ENCODE measurements around the gene TEX11. TPM values are rescaled to one million over a fixed set of nuclear protein-coding genes. Genes with fewer than 3 reads are reported as not detected.
"Not testable (repeated sequence)": the region's sequence is repeated elsewhere in the genome, so short reads cannot be mapped to it uniquely, and the experiment has no call there.

The TEX11 gene
- total and polyA plus RNA-seq, 2 donors (not counting 1 experiment from before 2014, with no cell fraction given), result not detected

GRCh38 chrX:70878902-70879301 is 29.6 kb downstream of the TEX11 start:
- Histone ChIP-seq H3K4me2 (ENCODE audit: extremely low read depth, insufficient read depth, low read length) (no peak overlapping the region), H3K27me3 (ENCODE audit: control insufficient read depth, insufficient read depth, low read length) (no peaks in the 10 kb centered on the region), H4K20me1 (ENCODE audit: control insufficient read depth, extremely low read depth, insufficient read depth, low read length) (no peaks in the 10 kb centered on the region), H3K9me3 (ENCODE audit: control insufficient read depth, insufficient read depth, low read depth, low read length) (no peaks in the 10 kb centered on the region), H3K9ac (ENCODE audit: insufficient read depth, low read length) (no peak overlapping the region), H3K4me1 (ENCODE audit: control insufficient read depth, extremely low read depth, insufficient read depth, low read length) (no peaks in the 10 kb centered on the region), H3K36me3 (ENCODE audit: control insufficient read depth, insufficient read depth, low read length) (no peaks in the 10 kb centered on the region), H3K79me2 (ENCODE audit: control insufficient read depth, insufficient read depth, low read length) (no peaks in the 10 kb centered on the region), H2AFZ (ENCODE audit: low read length) (no peak overlapping the region), H3K27ac (ENCODE audit: insufficient read depth, low read length) (no peak overlapping the region), H3K4me3 (replicated peaks in 1 of 4; ENCODE audit: control extremely low read depth in 1 of 4, insufficient read depth in 1 of 4, low read depth in 3 of 4, low read length in 4 of 4) (no peak overlapping the region)
- no peak for DNase-seq (ENCODE audit: low read depth in 2 of 2)
- TF ChIP-seq EZH2 (IDR thresholded peaks at IDR 0.05; ENCODE audit: low read length, missing control alignments) (no peak), CTCF (conservative IDR thresholded peaks at IDR 0.05 in 1 of 2, IDR thresholded peaks at IDR 0.05 in 1 of 2; ENCODE audit: low read depth in 1 of 2, low read length in 2 of 2) (no peak)

GRCh38 chrX:70852294-70852693 is 56.2 kb downstream of the TEX11 start:
- Histone ChIP-seq H2AFZ (ENCODE audit: low read length) (no peak overlapping the region), H4K20me1 (ENCODE audit: control insufficient read depth, extremely low read depth, insufficient read depth, low read length) (no peaks in the 10 kb centered on the region), H3K4me3 (replicated peaks in 1 of 4; ENCODE audit: control extremely low read depth in 1 of 4, insufficient read depth in 1 of 4, low read depth in 3 of 4, low read length in 4 of 4) (no peak overlapping the region), H3K27me3 (ENCODE audit: control insufficient read depth, insufficient read depth, low read length) (no peaks in the 10 kb centered on the region), H3K27ac (ENCODE audit: insufficient read depth, low read length) (no peak overlapping the region), H3K4me2 (ENCODE audit: extremely low read depth, insufficient read depth, low read length) (no peak overlapping the region), H3K9ac (ENCODE audit: insufficient read depth, low read length) (no peak overlapping the region), H3K79me2 (ENCODE audit: control insufficient read depth, insufficient read depth, low read length) (no peaks in the 10 kb centered on the region), H3K9me3 (ENCODE audit: control insufficient read depth, insufficient read depth, low read depth, low read length) (no peaks in the 10 kb centered on the region), H3K4me1 (ENCODE audit: control insufficient read depth, extremely low read depth, insufficient read depth, low read length) (no peaks in the 10 kb centered on the region), H3K36me3 (ENCODE audit: control insufficient read depth, insufficient read depth, low read length) (no peaks in the 10 kb centered on the region)
- TF ChIP-seq EZH2 (IDR thresholded peaks at IDR 0.05; ENCODE audit: low read length, missing control alignments), result no peak
- TF ChIP-seq CTCF (conservative IDR thresholded peaks at IDR 0.05 in 1 of 2, IDR thresholded peaks at IDR 0.05 in 1 of 2; ENCODE audit: low read depth in 1 of 2, low read length in 2 of 2), result no peak
- no peak for DNase-seq (ENCODE audit: low read depth in 2 of 2)

- H3K4me2 ChIP-seq (ENCODE audit: extremely low read depth, insufficient read depth, low read length); H3K9me3 ChIP-seq (ENCODE audit: control insufficient read depth, insufficient read depth, low read depth, low read length); H3K79me2 ChIP-seq (ENCODE audit: control insufficient read depth, insufficient read depth, low read length); H3K4me1 ChIP-seq (ENCODE audit: control insufficient read depth, extremely low read depth, insufficient read depth, low read length); H3K4me3 ChIP-seq (replicated peaks in 1 of 4; ENCODE audit: control extremely low read depth in 1 of 4, insufficient read depth in 1 of 4, low read depth in 3 of 4, low read length in 4 of 4); H3K9ac ChIP-seq (ENCODE audit: insufficient read depth, low read length); DNase-seq (ENCODE audit: low read depth in 2 of 2); H3K27ac ChIP-seq (ENCODE audit: insufficient read depth, low read length); H4K20me1 ChIP-seq (ENCODE audit: control insufficient read depth, extremely low read depth, insufficient read depth, low read length); H2AFZ ChIP-seq (ENCODE audit: low read length); H3K36me3 ChIP-seq (ENCODE audit: control insufficient read depth, insufficient read depth, low read length); H3K27me3 ChIP-seq (ENCODE audit: control insufficient read depth, insufficient read depth, low read length): not testable (repeated sequence)
These were observed 64.4 kb downstream of the TEX11 start for GRCh38 chrX:70844081-70844480.

GRCh38 chrX:70843620-70844019 is 64.9 kb downstream of the TEX11 start:
- DNase-seq (ENCODE audit: low read depth in 2 of 2); H3K4me2 ChIP-seq (ENCODE audit: extremely low read depth, insufficient read depth, low read length); H3K9ac ChIP-seq (ENCODE audit: insufficient read depth, low read length); H2AFZ ChIP-seq (ENCODE audit: low read length); H3K4me3 ChIP-seq (replicated peaks in 1 of 4; ENCODE audit: control extremely low read depth in 1 of 4, insufficient read depth in 1 of 4, low read depth in 3 of 4, low read length in 4 of 4); H3K9me3 ChIP-seq (ENCODE audit: control insufficient read depth, insufficient read depth, low read depth, low read length); H3K36me3 ChIP-seq (ENCODE audit: control insufficient read depth, insufficient read depth, low read length); H3K4me1 ChIP-seq (ENCODE audit: control insufficient read depth, extremely low read depth, insufficient read depth, low read length); H3K27ac ChIP-seq (ENCODE audit: insufficient read depth, low read length); H3K79me2 ChIP-seq (ENCODE audit: control insufficient read depth, insufficient read depth, low read length); H3K27me3 ChIP-seq (ENCODE audit: control insufficient read depth, insufficient read depth, low read length); H4K20me1 ChIP-seq (ENCODE audit: control insufficient read depth, extremely low read depth, insufficient read depth, low read length): not testable (repeated sequence)
